GM18870 (cell line): ENCODE data around the gene DICER1.

Source experiments
- ATAC-seq: cut with Tn5 transposase; IDR thresholded peaks from one replicate; pipeline ENCODE4 v1.9.1; 2021; ENCODE audit warnings: moderate library complexity; ENCODE audit not compliant: unreplicated experiment

The DICER1 gene

GRCh38 chr14:95125915-95126314 is 31.4 kb downstream of the DICER1 start:
- no peak for ATAC-seq

GRCh38 chr14:95125221-95125620 is 32.1 kb downstream of the DICER1 start:
- ATAC-seq: no peak

- ATAC-seq: no peak
These were observed 33.3 kb downstream of the DICER1 start for GRCh38 chr14:95123891-95124579.

- no peak for ATAC-seq
These were observed 34.7 kb downstream of the DICER1 start for GRCh38 chr14:95122621-95122945.

GRCh38 chr14:95121911-95122620 is 35.3 kb downstream of the DICER1 start:
- ATAC-seq: no peak

GRCh38 chr14:95119336-95119735 is 38.0 kb downstream of the DICER1 start:
- no peak for ATAC-seq

GRCh38 chr14:95117937-95118721 is 39.2 kb downstream of the DICER1 start:
- no peak for ATAC-seq

GRCh38 chr14:95113476-95113875 is 43.9 kb downstream of the DICER1 start:
- no peak for ATAC-seq

GRCh38 chr14:95111507-95112164 is 45.7 kb downstream of the DICER1 start:
- ATAC-seq: no peak

- no peak for ATAC-seq
These were observed 47.2 kb downstream of the DICER1 start for GRCh38 chr14:95110178-95110577.

- no peak for ATAC-seq
These were observed 49.6 kb downstream of the DICER1 start for GRCh38 chr14:95107711-95108110.

- no peak for ATAC-seq
These were observed 50.4 kb downstream of the DICER1 start for GRCh38 chr14:95106971-95107370.

- ATAC-seq: no peak
These were observed 52.4 kb downstream of the DICER1 start for GRCh38 chr14:95104911-95105310.

GRCh38 chr14:95102680-95103044 is 54.7 kb downstream of the DICER1 start:
- no peak for ATAC-seq

GRCh38 chr14:95101736-95102679 is 55.3 kb downstream of the DICER1 start:
- ATAC-seq: no peak

GRCh38 chr14:95098984-95099599 is 58.2 kb downstream of the DICER1 start:
- ATAC-seq: no peak

GRCh38 chr14:95097385-95097784 is 59.9 kb downstream of the DICER1 start:
- no peak for ATAC-seq

GRCh38 chr14:95096476-95096875 is 60.9 kb downstream of the DICER1 start:
- no peak for ATAC-seq

- no peak for ATAC-seq
These were observed 61.3 kb downstream of the DICER1 start for GRCh38 chr14:95095996-95096395.

- ATAC-seq: no peak
These were observed 64.6 kb downstream of the DICER1 start for GRCh38 chr14:95092723-95093122.
